H1 (cell line): ENCODE measurements around the gene KPNA6. TPM values are rescaled to one million over a fixed set of nuclear protein-coding genes. Genes with fewer than 3 reads are reported as not detected.

ENCODE experiments used
- CTCF ChIA-PET: fragments of 300-600 bp; sonication (Branson Sonifier 250); formaldehyde crosslinking; loops from one replicate; lab custom pipeline; 2021; ENCODE audit not compliant: partially characterized antibody; lab: Charles Lee
- POLR2A ChIA-PET: fragments of 300-600 bp; sonication (Branson Sonifier 250); formaldehyde crosslinking; loops from one replicate; lab custom pipeline; 2021; ENCODE audit warnings: inconsistent platforms; ENCODE audit not compliant: partially characterized antibody; lab: Charles Lee
- DNase-seq, 2 experiments: peaks; one replicate each; pipeline versions ENCODE4 v3.0.0 to v3.0.0-alpha.2; 2010 to 2022; ENCODE audit warnings: low spot score in 2 of 2, low read depth in 1 of 2, mixed read lengths in 1 of 2
- FAIRE-seq: peaks from 2 replicates; lab custom pipeline; 2011; peaks lifted over from hg19 to GRCh38; lab: Jason Lieb, UNC
- H2AFZ ChIP-seq: 2 replicates; pipeline ENCODE4 v1.8.1; 2012; ENCODE audit warnings: low read length, inconsistent platforms
- H2AK5ac ChIP-seq: 2 replicates; pipeline ENCODE4 v1.6.1; 2013; ENCODE audit warnings: low read depth, low read length
- H2BK120ac ChIP-seq: replicated peaks from 2 replicates; pipeline ENCODE3; 2013; ENCODE audit warnings: low read depth, low read length, inconsistent platforms
- H2BK12ac ChIP-seq: 2 replicates; pipeline ENCODE4 v1.6.1; 2013; ENCODE audit warnings: low read depth, low read length
- H2BK15ac ChIP-seq: 2 replicates; pipeline ENCODE4 v1.6.1; 2013; ENCODE audit warnings: low read length
- H2BK20ac ChIP-seq: 2 replicates; pipeline ENCODE4 v1.6.1; 2013; ENCODE audit warnings: low read length
- H2BK5ac ChIP-seq: 2 replicates; pipeline ENCODE4 v1.6.1; 2013; ENCODE audit warnings: low read depth, low read length
- H3K14ac ChIP-seq: 2 replicates; pipeline ENCODE4 v1.6.1; 2013; ENCODE audit warnings: inconsistent platforms; ENCODE audit not compliant: insufficient read length
- H3K18ac ChIP-seq: 2 replicates; pipeline ENCODE4 v1.6.1; 2013; ENCODE audit warnings: low read length; ENCODE audit errors: extremely low read depth
- H3K23ac ChIP-seq: 2 replicates; pipeline ENCODE4 v1.6.1; 2013; ENCODE audit warnings: inconsistent platforms; ENCODE audit not compliant: insufficient read length
- H3K23me2 ChIP-seq: 2 replicates; pipeline ENCODE4 v1.6.1; 2013; ENCODE audit warnings: low read depth, low read length
- H3K27ac ChIP-seq: 2 replicates; pipeline ENCODE4 v1.6.1; 2011; ENCODE audit warnings: low read depth, low read length, inconsistent platforms
- H3K27me3 ChIP-seq, 4 experiments: replicated peaks in 1 of 4; 1 replicate in 1 of 4; 2 replicates in 3 of 4; pipeline versions ENCODE4 v1.6.1 to v1.8.1; 2011 to 2013; ENCODE audit warnings: low read length in 3 of 4, mild to moderate bottlenecking in 3 of 4, inconsistent platforms in 2 of 4, mixed read lengths in 2 of 4, moderate library complexity in 1 of 4; ENCODE audit not compliant: control insufficient read depth in 3 of 4, insufficient read depth in 3 of 4; ENCODE audit errors: extremely low read depth in 1 of 4
- H3K36me3 ChIP-seq, 4 experiments: 2 replicates each; pipeline versions ENCODE4 v1.6.1 to v1.8.1; 2011 to 2013; ENCODE audit warnings: mild to moderate bottlenecking in 4 of 4, low read length in 3 of 4, moderate library complexity in 2 of 4, control low read depth in 1 of 4, inconsistent platforms in 1 of 4; ENCODE audit not compliant: insufficient read depth in 4 of 4, control insufficient read depth in 2 of 4
- H3K4ac ChIP-seq: replicated peaks from 2 replicates; pipeline ENCODE3; 2013; ENCODE audit warnings: low read length, low read depth, mixed read lengths, inconsistent platforms; ENCODE audit not compliant: insufficient read length
- H3K4me1 ChIP-seq, 4 experiments: replicated peaks in 1 of 4; 1 replicate in 1 of 4; 2 replicates in 3 of 4; pipeline versions ENCODE4 v1.6.1 to v1.8.1; 2011 to 2013; ENCODE audit warnings: low read length in 3 of 4, inconsistent platforms in 2 of 4, mixed read lengths in 1 of 4; ENCODE audit not compliant: insufficient read depth in 4 of 4, control insufficient read depth in 3 of 4
- H3K4me2 ChIP-seq, 2 experiments: 2 replicates each; pipeline versions ENCODE4 v1.6.1 to v1.8.1; 2011 to 2013; ENCODE audit warnings: low read depth in 2 of 2, low read length in 2 of 2, control low read depth in 1 of 2, inconsistent platforms in 1 of 2, mild to moderate bottlenecking in 1 of 2; ENCODE audit not compliant: insufficient read depth in 1 of 2
- H3K4me3 ChIP-seq, 4 experiments: fragments of 200-600, 300-600 bp in 1 of 4; sonication (generic), shearing (Covaris generic), sonication (Bioruptor Twin) in 1 of 4; 2 replicates each; pipeline versions ENCODE4 v1.5.1 to v1.8.1; 2011 to 2016; ENCODE audit warnings: low read length in 4 of 4, low read depth in 3 of 4, control low read depth in 2 of 4, inconsistent platforms in 2 of 4, mild to moderate bottlenecking in 2 of 4, mixed read lengths in 1 of 4, moderate library complexity in 1 of 4; ENCODE audit not compliant: insufficient read depth in 2 of 4; ENCODE audit errors: extremely low read depth in 1 of 4
- H3K56ac ChIP-seq: replicated peaks from 2 replicates; pipeline ENCODE3; 2013; ENCODE audit warnings: low read depth, mild to moderate bottlenecking, mixed read lengths, low read length, inconsistent platforms; ENCODE audit not compliant: insufficient read length
- H3K79me1 ChIP-seq: 2 replicates; pipeline ENCODE4 v1.6.1; 2013; ENCODE audit warnings: low read depth, low read length, control low read depth
- H3K79me2 ChIP-seq, 2 experiments: 2 replicates each; pipeline versions ENCODE4 v1.6.1 to v1.8.1; 2012 to 2013; ENCODE audit warnings: low read length in 2 of 2, mild to moderate bottlenecking in 2 of 2, inconsistent platforms in 1 of 2; ENCODE audit not compliant: insufficient read depth in 2 of 2, control insufficient read depth in 1 of 2
- H3K9ac ChIP-seq, 4 experiments: replicated peaks in 1 of 4; 1 replicate in 1 of 4; 2 replicates in 3 of 4; pipeline versions ENCODE4 v1.6.1 to v1.8.1; 2011 to 2013; ENCODE audit warnings: low read depth in 3 of 4, low read length in 3 of 4, control low read depth in 2 of 4, mild to moderate bottlenecking in 2 of 4, moderate library complexity in 2 of 4, inconsistent platforms in 1 of 4; ENCODE audit errors: extremely low read depth in 1 of 4
- H3K9me3 ChIP-seq, 2 experiments: 2 replicates each; pipeline versions ENCODE4 v1.6.1 to v1.8.1; 2012 to 2013; ENCODE audit warnings: mild to moderate bottlenecking in 2 of 2, moderate library complexity in 2 of 2, control low read depth in 1 of 2, inconsistent platforms in 1 of 2, low read depth in 1 of 2, low read length in 1 of 2, mixed read lengths in 1 of 2; ENCODE audit not compliant: insufficient read depth in 2 of 2
- H4K20me1 ChIP-seq, 2 experiments: replicated peaks in 1 of 2; 2 replicates each; pipeline versions ENCODE3 to v1.8.1; 2011 to 2013; ENCODE audit warnings: inconsistent platforms in 2 of 2, low read length in 2 of 2, mild to moderate bottlenecking in 1 of 2; ENCODE audit not compliant: insufficient read depth in 2 of 2, control insufficient read depth in 1 of 2
- H4K5ac ChIP-seq: 2 replicates; pipeline ENCODE4 v1.6.1; 2013; ENCODE audit warnings: low read length, low read depth, mixed read lengths, inconsistent platforms; ENCODE audit not compliant: insufficient read length
- H4K8ac ChIP-seq: 2 replicates; pipeline ENCODE4 v1.8.0; 2013; ENCODE audit warnings: mild to moderate bottlenecking, moderate library complexity, low read length, inconsistent platforms; ENCODE audit not compliant: insufficient read depth; ENCODE audit errors: extremely low read depth
- H4K91ac ChIP-seq: replicated peaks from 2 replicates; pipeline ENCODE3; 2013; ENCODE audit warnings: low read length, mixed read lengths, inconsistent platforms; ENCODE audit not compliant: insufficient read length
- BRCA1 ChIP-seq: IDR thresholded peaks from 2 replicates; pipeline ENCODE4 v1.6.1; 2012; ENCODE audit warnings: low read depth, low read length, improper control_type of control experiment
- CBX8 ChIP-seq: fragments of 300-800, 300-1000 bp; sonication (generic); IDR thresholded peaks from 2 replicates; pipeline ENCODE4 v1.7.1; 2016; ENCODE audit warnings: low read depth, low read length, borderline replicate concordance
- CHD1 ChIP-seq: IDR thresholded peaks from 2 replicates; pipeline ENCODE4 v1.6.1; 2012; ENCODE audit warnings: low read depth, low read length, improper control_type of control experiment
- CTBP2 ChIP-seq: IDR thresholded peaks from 2 replicates; pipeline ENCODE4 v1.7.0; 2011; ENCODE audit warnings: borderline replicate concordance, mild to moderate bottlenecking, moderate library complexity, mixed read lengths, low read length; ENCODE audit not compliant: insufficient read depth, insufficient read length
- FOSL1 ChIP-seq: IDR thresholded peaks from 2 replicates; pipeline ENCODE4 v1.6.1; 2011; ENCODE audit warnings: mild to moderate bottlenecking, low read depth, low read length, moderate library complexity; ENCODE audit not compliant: insufficient read depth
- NRF1 ChIP-seq: IDR thresholded peaks from 2 replicates; pipeline ENCODE4 v1.6.1; 2011; ENCODE audit warnings: mild to moderate bottlenecking, low read depth, low read length, improper control_type of control experiment
- POU5F1 ChIP-seq: IDR thresholded peaks from 2 replicates; pipeline ENCODE4 v1.6.1; 2011; ENCODE audit warnings: low read depth, mild to moderate bottlenecking, low read length, moderate library complexity
- RNF2 ChIP-seq: fragments of 200-900, 300-1000 bp; sonication (generic); IDR thresholded peaks from 2 replicates; pipeline ENCODE4 v1.7.1; 2016; ENCODE audit warnings: borderline replicate concordance, low read depth, mild to moderate bottlenecking, antibody characterized with exemption, low read length; ENCODE audit not compliant: poor library complexity, severe bottlenecking; ENCODE audit errors: missing control alignments
- SP2 ChIP-seq: IDR thresholded peaks from 2 replicates; pipeline ENCODE4 v1.6.1; 2012; ENCODE audit warnings: mild to moderate bottlenecking, low read length, inconsistent platforms
- TAF7 ChIP-seq: optimal IDR thresholded peaks from 2 replicates; pipeline ENCODE3; 2011; ENCODE audit warnings: low read depth, mild to moderate bottlenecking, inconsistent platforms, low read length, moderate library complexity, borderline replicate concordance
- TCF12 ChIP-seq: IDR thresholded peaks from 2 replicates; pipeline ENCODE4 v1.6.1; 2011; ENCODE audit warnings: low read depth, mild to moderate bottlenecking, low read length
- WGBS, 2 experiments: shearing (Covaris generic) in 1 of 2; methylation state at CpG; one replicate each; pipeline versions ENCODE4 v1.1.6 to v1.1.7; 2013 to 2015; ENCODE audit warnings: low lambda C conversion rate in 2 of 2, mixed read lengths in 2 of 2, inconsistent platforms in 1 of 2, low coverage in 1 of 2, missing lambda C conversion rate in 1 of 2; ENCODE audit not compliant: insufficient replicate concordance in 2 of 2, insufficient coverage in 1 of 2, insufficient read length in 1 of 2; ENCODE audit errors: extremely low coverage in 1 of 2, missing lambda C conversion rate in 1 of 2; 5-methylcytosine and 5-hydroxymethylcytosine counted together
- polyA plus RNA-seq, 7 experiments: library from polyadenylated mRNA; depleted of rRNA in 3 of 7; stranded (reverse) in 5 of 7; unstranded in 2 of 7; fragments of >200 nt in 5 of 7; fragments of 200-250 nt in 2 of 7; gene quantifications; 1 replicate in 5 of 7; 2 replicates in 1 of 7; 4 replicates in 1 of 7; pipeline versions ENCODE4 v1.2.1 to v1.2.3, GENCODE V29; 2011 to 2013; ENCODE audit warnings: missing spikeins in 2 of 7, mixed read lengths in 2 of 7
- total RNA-seq: library from RNA; stranded (reverse); fragmentation: NEBNext Ultra II Directional; extraction: Animal tissue kit (Norgen Biotek cat#: 25700); gene quantifications from 2 replicates; pipeline ENCODE4 v1.2.1, GENCODE V29; 2021

Gene KPNA6
- total and polyA plus RNA-seq, 2 of the 8 experiments (the other 6 are each of a cell fraction or from before 2014, with no cell fraction given): 24.2 to 120 TPM

DNA sequence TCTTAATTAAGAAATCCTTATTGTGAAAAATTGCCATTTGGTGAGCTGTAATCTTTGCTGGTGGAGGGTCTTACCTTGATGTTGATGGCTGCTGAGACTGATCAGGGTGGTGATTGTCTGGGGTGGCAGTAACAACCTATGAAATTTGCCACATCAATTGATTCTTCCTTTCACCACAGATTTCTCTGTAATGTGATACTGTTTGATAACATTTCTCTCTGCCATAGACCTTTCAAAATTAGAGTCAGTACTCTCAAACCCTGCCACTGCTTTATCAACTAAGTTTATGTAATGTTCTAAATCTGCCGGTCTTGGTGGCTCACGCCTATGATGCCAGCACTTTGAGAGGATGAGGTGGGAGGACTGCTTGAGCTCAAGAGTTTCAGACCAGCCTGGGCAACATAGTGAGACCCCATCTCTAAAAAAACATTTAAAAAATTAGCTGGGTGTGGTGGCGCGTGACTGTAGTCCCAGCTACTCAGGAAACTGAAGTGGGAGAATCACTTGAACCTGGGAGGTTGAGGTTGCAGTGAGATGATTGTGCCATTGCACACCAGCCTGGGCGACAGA, 5.0 kb downstream of the KPNA6 start:
- Histone ChIP-seq H2AFZ (no peak overlapping the region), H3K4me1 (peaks cover 0 to 1% (median 0%) of the 10 kb centered on the region in 4 experiments; a peak in 1 of 7 replicates), H3K9ac (no peak overlapping the region), H2AK5ac (no peak overlapping the region), H4K91ac (no peak overlapping the region), H3K4me3 (no peak overlapping the region), H3K14ac (no peak overlapping the region), H2BK20ac (no peak overlapping the region), H3K79me2 (peaks cover 21 to 89% of the 10 kb centered on the region in 2 experiments), H3K56ac (no peak overlapping the region), H3K79me1 (peaks cover 2% of the 10 kb centered on the region), H2BK12ac (no peak overlapping the region), H2BK5ac (no peak overlapping the region), H3K23me2 (no peaks in the 10 kb centered on the region), H3K27ac (no peak overlapping the region), H2BK15ac (no peak overlapping the region), H2BK120ac (no peak overlapping the region), H4K5ac (no peak overlapping the region), H3K18ac (no peak overlapping the region), H4K20me1 (peaks cover 5 to 15% of the 10 kb centered on the region in 2 experiments), H3K36me3 (no peaks in the 10 kb centered on the region), H4K8ac (no peak overlapping the region), H3K23ac (no peak overlapping the region), H3K27me3 (no peaks in the 10 kb centered on the region), H3K4me2 (no peak overlapping the region), H3K4ac (no peak overlapping the region), H3K9me3 (no peaks in the 10 kb centered on the region)
- CTCF ChIA-PET: interaction anchor here (1.0 to 2.8 kb wide), 5 partner anchors 10 to 149 kb away, joined by 3 to 8 read pairs (median 4); partner anchors contain the start of gene TMEM39B
- POLR2A ChIA-PET: interaction anchor here (0.9 to 4.1 kb wide), 4 partner anchors 9 to 98 kb away, joined by 3 to 21 read pairs (median 3); no protein-coding TSS in a partner anchor
- DNase-seq (no peak), FAIRE-seq (no peak)
- 97% methylated on average over 5 of the region's 5 CpGs; no CpG with 5 or more reads in 1 of the 2 experiments for WGBS, 2 experiments
- TF ChIP-seq CHD1 (no peak), TAF7 (no peak), TCF12 (no peak), SP2 (no peak), FOSL1 (no peak), CTBP2 (no peak), BRCA1 (no peak), NRF1 (no peak), RNF2 (no peak), POU5F1 (no peak), CBX8 (no peak)
